SH-SY5Y (cell line): ENCODE data around the gene NAALADL2.

Experiments used
- GATA2 ChIP-seq: IDR thresholded peaks from 2 replicates; pipeline ENCODE4 v1.6.1; 2011; ENCODE audit warnings: mild to moderate bottlenecking, low read depth, low read length
- GATA3 ChIP-seq: IDR thresholded peaks from 2 replicates; pipeline ENCODE4 v1.6.1; 2011; ENCODE audit warnings: low read depth, mild to moderate bottlenecking, low read length, moderate library complexity

DNA sequence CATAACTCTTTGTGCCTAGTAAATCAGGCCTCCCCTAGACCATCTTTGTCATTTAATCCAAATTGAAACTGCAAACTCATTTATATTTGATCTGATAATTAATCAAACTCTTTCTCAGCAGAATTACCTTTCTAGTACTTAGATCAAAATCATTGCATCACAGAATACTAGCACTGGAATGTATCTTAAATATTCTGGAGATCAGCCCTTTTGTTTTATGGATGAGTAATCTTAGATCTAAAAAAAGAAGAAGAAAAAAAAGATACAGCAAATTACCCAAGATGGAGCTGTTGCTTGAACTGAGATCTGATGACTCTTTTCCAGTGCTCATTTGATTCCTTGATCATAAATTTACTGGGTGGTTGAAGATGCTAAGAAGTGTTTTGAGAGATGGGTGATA lies 47.9 kb downstream of the NAALADL2 start:
- TF ChIP-seq GATA2, result no peak
- no peak for TF ChIP-seq GATA3
